BE2C (cell line): Measurements from ENCODE around the gene NMNAT3.

Experiments
- DNase-seq: peaks from one replicate; pipeline ENCODE4 v3.0.0-alpha.2; 2020
- H3K27me3 ChIP-seq: fragments of 250-450 bp; sonication (Bioruptor Pico); 2 replicates; pipeline ENCODE4 v1.5.1; 2020; ENCODE audit warnings: mild to moderate bottlenecking
- H3K36me3 ChIP-seq: fragments of 250-450 bp; sonication (Bioruptor Pico); 2 replicates; pipeline ENCODE4 v1.5.1; 2020; ENCODE audit warnings: mild to moderate bottlenecking
- H3K4me1 ChIP-seq: fragments of 250-450 bp; sonication (Bioruptor Pico); 2 replicates; pipeline ENCODE4 v1.5.1; 2020
- H3K4me3 ChIP-seq: 2 replicates; pipeline ENCODE4 v1.5.1; 2011; ENCODE audit warnings: low read depth, low read length
- H3K9me3 ChIP-seq: fragments of 250-450 bp; sonication (Bioruptor Pico); 2 replicates; pipeline ENCODE4 v1.5.1; 2020
- TF ChIP-seq, protein P1 (sequence below): IDR thresholded peaks from 2 replicates; pipeline ENCODE4 v1.5.1; 2012; ENCODE audit warnings: mild to moderate bottlenecking, low read depth, low read length

Gene NMNAT3

DNA sequence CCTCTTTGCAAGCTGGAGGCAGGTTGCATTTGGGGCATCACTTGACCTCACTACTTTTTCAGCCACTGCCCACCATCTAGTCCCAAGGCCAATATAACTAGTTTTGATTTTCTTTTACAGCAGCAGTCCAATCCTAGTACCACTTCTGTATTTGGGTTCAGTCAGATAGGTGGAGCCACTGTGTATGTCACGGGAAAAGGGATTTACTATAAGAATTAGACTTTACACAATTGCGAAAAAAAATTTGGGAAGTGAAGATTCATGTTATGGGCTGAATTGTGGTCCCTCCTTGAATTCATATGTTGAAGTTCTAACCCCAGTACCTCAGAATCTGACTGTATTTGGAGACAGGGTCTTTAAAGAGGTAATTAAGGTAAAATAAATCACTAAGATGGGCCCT, 37.4 kb upstream of the NMNAT3 start:
- Histone ChIP-seq H3K4me1 (no peaks in the 10 kb centered on the region), H3K9me3 (no peaks in the 10 kb centered on the region), H3K27me3 (no peaks in the 10 kb centered on the region), H3K36me3 (no peaks in the 10 kb centered on the region), H3K4me3 (no peak overlapping the region)
- TF ChIP-seq, protein P1, sequence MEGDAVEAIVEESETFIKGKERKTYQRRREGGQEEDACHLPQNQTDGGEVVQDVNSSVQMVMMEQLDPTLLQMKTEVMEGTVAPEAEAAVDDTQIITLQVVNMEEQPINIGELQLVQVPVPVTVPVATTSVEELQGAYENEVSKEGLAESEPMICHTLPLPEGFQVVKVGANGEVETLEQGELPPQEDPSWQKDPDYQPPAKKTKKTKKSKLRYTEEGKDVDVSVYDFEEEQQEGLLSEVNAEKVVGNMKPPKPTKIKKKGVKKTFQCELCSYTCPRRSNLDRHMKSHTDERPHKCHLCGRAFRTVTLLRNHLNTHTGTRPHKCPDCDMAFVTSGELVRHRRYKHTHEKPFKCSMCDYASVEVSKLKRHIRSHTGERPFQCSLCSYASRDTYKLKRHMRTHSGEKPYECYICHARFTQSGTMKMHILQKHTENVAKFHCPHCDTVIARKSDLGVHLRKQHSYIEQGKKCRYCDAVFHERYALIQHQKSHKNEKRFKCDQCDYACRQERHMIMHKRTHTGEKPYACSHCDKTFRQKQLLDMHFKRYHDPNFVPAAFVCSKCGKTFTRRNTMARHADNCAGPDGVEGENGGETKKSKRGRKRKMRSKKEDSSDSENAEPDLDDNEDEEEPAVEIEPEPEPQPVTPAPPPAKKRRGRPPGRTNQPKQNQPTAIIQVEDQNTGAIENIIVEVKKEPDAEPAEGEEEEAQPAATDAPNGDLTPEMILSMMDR = no peak
- DNase-seq = no peak

DNA sequence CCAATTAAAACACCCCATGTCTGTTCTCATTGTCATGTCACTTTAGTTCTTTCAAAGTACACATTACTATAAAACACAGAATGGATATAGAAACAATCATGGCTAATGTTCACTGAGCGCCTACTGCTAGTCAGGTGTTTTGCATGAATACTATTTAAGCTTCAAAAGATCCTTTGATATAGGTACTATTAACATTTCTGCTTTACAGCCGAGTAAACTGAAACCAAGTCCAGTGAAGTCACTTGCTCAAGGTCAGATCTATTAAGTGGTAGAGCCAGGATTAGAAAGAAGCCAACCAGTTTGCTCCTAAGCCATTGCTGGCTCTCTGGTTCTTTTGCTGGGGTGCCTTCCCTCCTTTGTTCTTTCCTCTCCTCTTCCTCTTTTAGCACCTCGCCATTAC, 32.4 kb upstream of the NMNAT3 start:
- H3K36me3 ChIP-seq = no peaks in the 10 kb centered on the region
- no peak for DNase-seq
- no peaks in the 10 kb centered on the region for H3K27me3 ChIP-seq
- no peaks in the 10 kb centered on the region for H3K4me1 ChIP-seq
- no peak overlapping the region for H3K4me3 ChIP-seq
- TF ChIP-seq, protein P1 = no peak
- H3K9me3 ChIP-seq = no peaks in the 10 kb centered on the region

DNA sequence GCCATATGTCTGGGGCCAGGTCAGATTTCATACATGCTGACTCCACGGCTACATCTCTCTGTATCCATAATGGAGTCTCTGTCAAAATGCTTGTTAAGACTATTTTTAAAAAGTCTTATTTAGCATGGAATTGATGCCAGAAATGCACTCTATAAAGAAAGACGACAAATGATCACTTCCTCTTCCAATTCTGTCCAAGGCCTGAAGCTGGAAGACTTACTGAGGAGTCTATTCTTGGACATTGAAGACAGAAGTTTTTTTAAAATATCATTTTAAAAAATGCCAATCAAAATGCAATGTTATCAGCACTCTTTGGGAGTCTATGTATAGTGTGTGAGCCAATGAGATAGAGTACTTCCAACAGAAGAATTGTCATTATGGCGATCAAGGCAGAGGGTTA, 27.9 kb upstream of the NMNAT3 start:
- H3K4me3 ChIP-seq = no peak overlapping the region
- no peaks in the 10 kb centered on the region for H3K9me3 ChIP-seq
- no peak for DNase-seq
- no peaks in the 10 kb centered on the region for H3K36me3 ChIP-seq
- TF ChIP-seq, protein P1 = no peak
- no peaks in the 10 kb centered on the region for H3K4me1 ChIP-seq
- no peaks in the 10 kb centered on the region for H3K27me3 ChIP-seq

DNA sequence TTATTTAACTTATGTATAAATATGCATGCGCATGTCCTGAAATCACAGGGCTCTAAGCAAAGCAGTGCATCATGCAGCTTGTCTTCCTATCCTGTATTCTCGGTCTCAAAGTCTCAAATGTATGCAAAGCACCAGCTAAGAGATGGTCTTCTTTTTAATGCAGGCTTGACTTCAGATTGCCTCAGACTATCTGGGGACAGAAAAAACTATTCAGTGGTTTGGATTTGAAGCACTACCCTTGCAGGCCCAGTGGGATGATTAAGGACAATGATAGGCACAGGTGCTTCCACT, 18.5 kb upstream of the NMNAT3 start:
- TF ChIP-seq, protein P1 = no peak
- DNase-seq = no peak
- Histone ChIP-seq H3K36me3 (no peaks in the 10 kb centered on the region), H3K27me3 (no peaks in the 10 kb centered on the region), H3K4me3 (no peak overlapping the region), H3K9me3 (no peaks in the 10 kb centered on the region), H3K4me1 (0 out of 2 replicates have a peak, but pooled peaks cover 3% of the 10 kb centered on the region)

DNA sequence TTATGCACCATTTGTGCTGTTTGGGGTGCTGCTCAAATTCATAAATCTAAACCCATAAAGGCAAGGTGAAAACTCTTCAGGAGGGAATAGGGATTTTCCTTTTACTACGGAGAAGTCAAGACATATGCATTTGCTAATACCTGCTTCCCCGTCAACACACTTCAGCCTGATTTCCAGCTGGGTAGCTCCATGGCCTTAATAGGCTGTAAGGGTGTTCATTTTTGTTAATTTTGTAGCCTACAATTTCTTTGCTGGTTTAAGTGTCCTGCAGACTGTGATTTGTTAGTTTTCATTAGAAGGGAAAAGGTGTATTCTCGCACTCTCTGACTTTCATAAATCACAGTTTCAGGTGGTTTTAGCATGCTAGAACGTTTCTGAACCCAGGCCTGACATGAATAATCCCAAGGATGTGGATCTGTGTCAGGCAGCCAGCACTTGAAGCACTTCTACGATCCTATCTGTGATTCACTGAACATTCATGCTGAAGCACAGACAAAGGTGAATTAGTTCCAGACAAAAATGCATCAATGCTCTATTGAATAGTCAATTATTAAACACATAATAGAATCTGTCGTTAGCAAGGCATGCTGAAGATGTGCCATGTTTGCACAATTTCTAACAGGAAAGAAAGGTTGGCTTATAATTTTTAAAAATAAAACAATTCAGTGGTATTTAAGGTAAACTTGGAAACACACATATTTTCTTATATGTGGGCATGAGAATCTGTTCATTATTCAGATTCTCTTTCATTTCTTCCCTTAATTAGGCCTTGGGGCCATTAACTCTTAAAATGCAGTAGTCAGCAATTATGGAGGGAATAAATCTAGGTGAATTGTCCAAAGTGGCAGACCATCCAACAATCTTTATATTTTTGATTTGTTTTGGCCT, 17.9 kb upstream of the NMNAT3 start:
- Histone ChIP-seq H3K36me3 (no peaks in the 10 kb centered on the region; the same call in 1 of the 2 replicates), H3K9me3 (no peaks in the 10 kb centered on the region), H3K4me1 (0 out of 2 replicates have a peak, but pooled peaks cover 3% of the 10 kb centered on the region), H3K4me3 (no peak overlapping the region), H3K27me3 (no peaks in the 10 kb centered on the region)
- TF ChIP-seq, protein P1 = no peak
- DNase-seq = no peak

DNA sequence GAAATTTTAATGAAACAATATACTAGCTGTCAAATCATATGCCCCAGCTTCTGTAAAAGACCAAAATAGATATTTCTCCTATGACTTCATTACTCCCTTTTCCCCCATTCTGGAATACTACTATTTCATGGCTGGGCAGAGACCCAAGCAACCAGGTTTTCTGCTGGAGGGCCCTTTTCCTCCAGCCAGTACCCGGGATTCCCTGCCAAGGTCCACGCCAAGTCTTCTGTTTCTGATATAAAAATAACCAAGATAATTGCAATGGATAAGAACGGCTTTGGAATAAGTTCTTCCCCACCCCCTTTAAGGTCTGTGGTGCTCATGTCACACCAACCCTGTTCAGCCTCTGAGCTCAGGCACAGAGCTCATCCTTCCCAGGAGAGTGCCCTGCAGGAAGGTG, 17.2 kb upstream of the NMNAT3 start:
- Histone ChIP-seq H3K36me3 (no peaks in the 10 kb centered on the region; the same call in 1 of the 2 replicates), H3K4me1 (0 out of 2 replicates have a peak, but pooled peaks cover 3% of the 10 kb centered on the region), H3K9me3 (no peaks in the 10 kb centered on the region), H3K27me3 (no peaks in the 10 kb centered on the region), H3K4me3 (no peak overlapping the region)
- TF ChIP-seq, protein P1 = no peak
- no peak for DNase-seq
